Liver (tissue), 9 donors: ENCODE results near the gene CPNE4. TPM values are rescaled to one million over a fixed set of nuclear protein-coding genes. Genes with fewer than 3 reads are reported as not detected.

ENCODE experiments used
- DNase-seq: peaks from one replicate; pipeline ENCODE4 v3.0.0-alpha.2; 2017; ENCODE audit warnings: low spot score
- H3K27ac ChIP-seq, 2 donors: one replicate each; pipeline ENCODE4 v1.7.0; 2013; ENCODE audit warnings: inconsistent platforms in 2 of 2, low read length in 2 of 2, control low read depth in 1 of 2, low read depth in 1 of 2, mild to moderate bottlenecking in 1 of 2
- H3K27me3 ChIP-seq, 4 donors: one replicate each; pipeline versions ENCODE4 v1.6.1 to v1.7.0; 2013; ENCODE audit warnings: low read length in 3 of 4, inconsistent platforms in 1 of 4, mild to moderate bottlenecking in 1 of 4, moderate library complexity in 1 of 4; ENCODE audit not compliant: control insufficient read depth in 4 of 4, insufficient read depth in 4 of 4
- H3K36me3 ChIP-seq, 4 donors: one replicate each; pipeline versions ENCODE4 v1.6.1 to v1.7.0; 2013; ENCODE audit warnings: low read length in 3 of 4, mild to moderate bottlenecking in 3 of 4, low read depth in 1 of 4, moderate library complexity in 1 of 4; ENCODE audit not compliant: control insufficient read depth in 4 of 4, insufficient read depth in 3 of 4
- H3K4me1 ChIP-seq, 4 donors: one replicate each; pipeline versions ENCODE4 v1.6.1 to v1.7.0; 2013; ENCODE audit warnings: low read length in 3 of 4, mild to moderate bottlenecking in 3 of 4, moderate library complexity in 1 of 4; ENCODE audit not compliant: control insufficient read depth in 4 of 4, insufficient read depth in 4 of 4
- H3K4me3 ChIP-seq, 3 donors: one replicate each; pipeline versions ENCODE4 v1.6.1 to v1.7.0; 2013; ENCODE audit warnings: low read length in 3 of 3, control low read depth in 1 of 3, low read depth in 1 of 3, mild to moderate bottlenecking in 1 of 3
- H3K9ac ChIP-seq, 2 donors: one replicate each; pipeline ENCODE4 v1.7.0; 2013; ENCODE audit warnings: low read length in 2 of 2, mild to moderate bottlenecking in 2 of 2, moderate library complexity in 2 of 2, control low read depth in 1 of 2, low read depth in 1 of 2
- H3K9me3 ChIP-seq, 4 donors: one replicate each; pipeline versions ENCODE4 v1.6.1 to v1.7.0; 2013; ENCODE audit warnings: low read length in 3 of 4; ENCODE audit not compliant: control insufficient read depth in 4 of 4
- ATF3 ChIP-seq: IDR thresholded peaks from 2 replicates; pipeline ENCODE4 v1.6.1; 2016; ENCODE audit warnings: antibody characterized with exemption
- EGR1 ChIP-seq, 2 donors: IDR thresholded peaks; 2 replicates each; pipeline ENCODE4 v1.6.1; 2016 to 2018; ENCODE audit warnings: antibody characterized with exemption in 2 of 2, low read depth in 2 of 2
- FOXA2 ChIP-seq: IDR thresholded peaks from 2 replicates; pipeline ENCODE4 v1.6.1; 2016; ENCODE audit warnings: antibody characterized with exemption
- GABPA ChIP-seq, 2 donors: IDR thresholded peaks in 1 of 2; conservative IDR thresholded peaks in 1 of 2; 2 replicates each; pipeline ENCODE4 v1.6.1; 2016; ENCODE audit warnings: antibody characterized with exemption in 2 of 2, mild to moderate bottlenecking in 1 of 2, moderate library complexity in 1 of 2
- HNF4G ChIP-seq: IDR thresholded peaks from 2 replicates; pipeline ENCODE4 v1.6.1; 2016; ENCODE audit warnings: antibody characterized with exemption
- JUND ChIP-seq, 2 donors: IDR thresholded peaks; 2 replicates each; pipeline ENCODE4 v1.6.1; 2016; ENCODE audit warnings: antibody characterized with exemption in 2 of 2
- MAX ChIP-seq: IDR thresholded peaks from 2 replicates; pipeline ENCODE4 v1.6.1; 2016; ENCODE audit warnings: antibody characterized with exemption
- NR2F2 ChIP-seq: IDR thresholded peaks from 2 replicates; pipeline ENCODE4 v1.6.1; 2016; ENCODE audit warnings: antibody characterized with exemption
- RAD21 ChIP-seq, 2 donors: IDR thresholded peaks; 2 replicates each; pipeline ENCODE4 v1.6.1; 2016; ENCODE audit warnings: antibody characterized with exemption in 2 of 2, mild to moderate bottlenecking in 2 of 2
- RXRA ChIP-seq, 2 donors: IDR thresholded peaks; 2 replicates each; pipeline ENCODE4 v1.6.1; 2017 to 2018; ENCODE audit warnings: antibody characterized with exemption in 2 of 2, mild to moderate bottlenecking in 1 of 2
- SP1 ChIP-seq: IDR thresholded peaks from 2 replicates; pipeline ENCODE4 v1.6.1; 2018; ENCODE audit warnings: antibody characterized with exemption, mild to moderate bottlenecking
- TAF1 ChIP-seq: conservative IDR thresholded peaks from 2 replicates; pipeline ENCODE4 v1.6.1; 2016; ENCODE audit warnings: antibody characterized with exemption, mild to moderate bottlenecking
- WGBS: extraction: QIAGEN DNeasy Blood & Tissue Kit; methylation state at CpG from one replicate; pipeline ENCODE4 v1.1.7; 2013; 5-methylcytosine and 5-hydroxymethylcytosine counted together
- polyA plus RNA-seq, 2 donors: library from polyadenylated mRNA; stranded (reverse) in 1 of 2; unstranded in 1 of 2; fragments of 200-250 nt in 1 of 2; fragments of >200 nt in 1 of 2; fragmentation: Nextera tagmentation in 1 of 2; extraction: Ambion mirVana in 1 of 2; gene quantifications; one replicate each; pipeline versions ENCODE4 v1.2.1 to v1.2.3, GENCODE V29; 2013 to 2015
- total RNA-seq, 2 donors: library from RNA; depleted of rRNA; stranded (reverse); fragments of >200 nt; gene quantifications; one replicate each; pipeline ENCODE4 v1.2.3, GENCODE V29; 2014
- TF ChIP-seq, protein P1 (sequence below): IDR thresholded peaks from 2 replicates; pipeline ENCODE4 v1.6.1; 2016; ENCODE audit warnings: antibody characterized with exemption, mild to moderate bottlenecking
- TF ChIP-seq, protein P2 (sequence below): IDR thresholded peaks from 2 replicates; pipeline ENCODE4 v1.6.1; 2016; ENCODE audit warnings: antibody characterized with exemption
- donor health status: healthy.
- donor health status: healthy.
- donor health status: healthy.
- donor health status: healthy.
- donor health status: healthy.

Gene CPNE4
- total and polyA plus RNA-seq, 4 donors, result under 0.01 to 0.03 TPM; not detected in 2

DNA sequence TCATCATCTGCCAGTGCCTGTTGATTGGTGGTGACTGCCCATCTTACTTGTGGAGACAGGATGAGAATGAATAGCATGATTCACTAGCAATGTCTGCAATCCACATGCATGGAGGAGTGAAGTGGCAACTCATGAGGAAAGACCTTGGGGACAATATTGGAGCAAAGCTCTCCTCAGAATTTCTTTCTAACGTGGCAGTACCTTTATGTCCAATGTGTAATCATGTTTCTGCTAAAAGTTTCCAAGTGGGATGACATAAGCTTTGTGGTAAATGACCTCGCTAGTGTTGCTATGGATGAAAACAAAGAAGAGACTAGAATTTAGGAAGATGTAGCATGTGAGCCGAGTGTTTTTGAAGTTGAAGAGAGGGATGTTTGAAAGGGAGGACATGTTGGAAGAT lies 117.8 kb downstream of the CPNE4 start:
- no peak for DNase-seq
- H3K27me3 ChIP-seq, result peaks cover 0 to 5% (median 0%) of the 10 kb centered on the region in 4 donors
- H3K9me3 ChIP-seq, result no peaks in the 10 kb centered on the region
- no peak overlapping the region for H3K4me3 ChIP-seq
- H3K9ac ChIP-seq, result no peak overlapping the region
- H3K36me3 ChIP-seq, result no peaks in the 10 kb centered on the region
- 80% methylated on average over 3 of the region's 3 CpGs for WGBS
- H3K27ac ChIP-seq, result no peak overlapping the region
- TF ChIP-seq MAX (no peak), ATF3 (no peak), GABPA (IDR thresholded peaks at IDR 0.05 in 1 of 2, conservative IDR thresholded peaks at IDR 0.05 in 1 of 2) (no peak), SP1 (no peak), JUND (IDR thresholded peaks at IDR 0.05) (no peak), FOXA2 (no peak), EGR1 (IDR thresholded peaks at IDR 0.05; ENCODE audit: low read depth in 2 of 2) (no peak), RXRA (IDR thresholded peaks at IDR 0.05) (no peak), RAD21 (IDR thresholded peaks at IDR 0.05) (no peak)
- TF ChIP-seq, protein P1, sequence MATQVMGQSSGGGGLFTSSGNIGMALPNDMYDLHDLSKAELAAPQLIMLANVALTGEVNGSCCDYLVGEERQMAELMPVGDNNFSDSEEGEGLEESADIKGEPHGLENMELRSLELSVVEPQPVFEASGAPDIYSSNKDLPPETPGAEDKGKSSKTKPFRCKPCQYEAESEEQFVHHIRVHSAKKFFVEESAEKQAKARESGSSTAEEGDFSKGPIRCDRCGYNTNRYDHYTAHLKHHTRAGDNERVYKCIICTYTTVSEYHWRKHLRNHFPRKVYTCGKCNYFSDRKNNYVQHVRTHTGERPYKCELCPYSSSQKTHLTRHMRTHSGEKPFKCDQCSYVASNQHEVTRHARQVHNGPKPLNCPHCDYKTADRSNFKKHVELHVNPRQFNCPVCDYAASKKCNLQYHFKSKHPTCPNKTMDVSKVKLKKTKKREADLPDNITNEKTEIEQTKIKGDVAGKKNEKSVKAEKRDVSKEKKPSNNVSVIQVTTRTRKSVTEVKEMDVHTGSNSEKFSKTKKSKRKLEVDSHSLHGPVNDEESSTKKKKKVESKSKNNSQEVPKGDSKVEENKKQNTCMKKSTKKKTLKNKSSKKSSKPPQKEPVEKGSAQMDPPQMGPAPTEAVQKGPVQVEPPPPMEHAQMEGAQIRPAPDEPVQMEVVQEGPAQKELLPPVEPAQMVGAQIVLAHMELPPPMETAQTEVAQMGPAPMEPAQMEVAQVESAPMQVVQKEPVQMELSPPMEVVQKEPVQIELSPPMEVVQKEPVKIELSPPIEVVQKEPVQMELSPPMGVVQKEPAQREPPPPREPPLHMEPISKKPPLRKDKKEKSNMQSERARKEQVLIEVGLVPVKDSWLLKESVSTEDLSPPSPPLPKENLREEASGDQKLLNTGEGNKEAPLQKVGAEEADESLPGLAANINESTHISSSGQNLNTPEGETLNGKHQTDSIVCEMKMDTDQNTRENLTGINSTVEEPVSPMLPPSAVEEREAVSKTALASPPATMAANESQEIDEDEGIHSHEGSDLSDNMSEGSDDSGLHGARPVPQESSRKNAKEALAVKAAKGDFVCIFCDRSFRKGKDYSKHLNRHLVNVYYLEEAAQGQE, result no peak
- no peaks in the 10 kb centered on the region for H3K4me1 ChIP-seq

DNA sequence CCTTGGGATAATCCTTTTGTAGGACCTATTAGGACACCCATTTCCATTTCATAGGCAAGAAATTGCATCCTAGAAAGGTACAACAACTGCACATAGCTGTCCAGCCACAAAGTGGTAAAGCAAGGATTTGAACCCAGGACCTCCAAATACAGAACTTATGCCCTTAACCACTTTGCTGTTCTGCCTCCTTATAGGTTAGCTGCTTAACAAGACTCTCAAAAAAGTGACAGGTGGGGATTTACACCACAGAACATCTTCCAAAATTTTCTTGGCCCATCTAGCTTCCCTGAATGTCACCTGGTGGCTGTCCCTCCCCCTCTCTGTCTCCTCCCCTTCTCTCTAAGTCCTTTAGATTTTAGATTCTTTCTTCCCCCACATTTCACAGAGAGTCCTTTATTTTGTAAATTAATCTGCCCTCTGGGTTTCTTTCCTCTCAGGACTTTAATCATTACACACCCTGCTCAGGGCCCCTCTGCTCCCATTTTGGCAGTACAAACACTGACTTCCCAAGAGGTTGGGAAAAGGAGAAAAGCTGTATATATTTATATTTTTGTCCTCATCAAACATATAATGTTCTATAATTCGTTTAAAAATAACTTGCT lies 120.6 kb downstream of the CPNE4 start:
- Histone ChIP-seq H3K4me3 (no peak overlapping the region), H3K9ac (no peak overlapping the region), H3K9me3 (no peaks in the 10 kb centered on the region), H3K4me1 (no peaks in the 10 kb centered on the region), H3K27ac (no peak overlapping the region), H3K27me3 (peaks cover 0 to 5% (median 0%) of the 10 kb centered on the region in 4 donors), H3K36me3 (no peaks in the 10 kb centered on the region)
- TF ChIP-seq HNF4G (no peak), TAF1 (no peak), EGR1 (IDR thresholded peaks at IDR 0.05; ENCODE audit: low read depth in 2 of 2) (no peak), FOXA2 (no peak), MAX (no peak), RXRA (IDR thresholded peaks at IDR 0.05) (no peak), JUND (IDR thresholded peaks at IDR 0.05) (no peak), NR2F2 (no peak)
- TF ChIP-seq, protein P2, sequence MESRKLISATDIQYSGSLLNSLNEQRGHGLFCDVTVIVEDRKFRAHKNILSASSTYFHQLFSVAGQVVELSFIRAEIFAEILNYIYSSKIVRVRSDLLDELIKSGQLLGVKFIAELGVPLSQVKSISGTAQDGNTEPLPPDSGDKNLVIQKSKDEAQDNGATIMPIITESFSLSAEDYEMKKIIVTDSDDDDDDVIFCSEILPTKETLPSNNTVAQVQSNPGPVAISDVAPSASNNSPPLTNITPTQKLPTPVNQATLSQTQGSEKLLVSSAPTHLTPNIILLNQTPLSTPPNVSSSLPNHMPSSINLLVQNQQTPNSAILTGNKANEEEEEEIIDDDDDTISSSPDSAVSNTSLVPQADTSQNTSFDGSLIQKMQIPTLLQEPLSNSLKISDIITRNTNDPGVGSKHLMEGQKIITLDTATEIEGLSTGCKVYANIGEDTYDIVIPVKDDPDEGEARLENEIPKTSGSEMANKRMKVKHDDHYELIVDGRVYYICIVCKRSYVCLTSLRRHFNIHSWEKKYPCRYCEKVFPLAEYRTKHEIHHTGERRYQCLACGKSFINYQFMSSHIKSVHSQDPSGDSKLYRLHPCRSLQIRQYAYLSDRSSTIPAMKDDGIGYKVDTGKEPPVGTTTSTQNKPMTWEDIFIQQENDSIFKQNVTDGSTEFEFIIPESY, result no peak
- TF ChIP-seq, protein P1, result no peak
- no peak for DNase-seq
- WGBS, result 69% methylated on average over 1 of the region's 1 CpG
